Keratinocyte (primary cell): ENCODE results near the gene SNX24. TPM values are rescaled to one million over a fixed set of nuclear protein-coding genes. Genes with fewer than 3 reads are reported as not detected.

Experiments
- DNase-seq: peaks from one replicate; pipeline ENCODE4 v3.0.0-alpha.2; 2011; ENCODE audit warnings: low read depth, missing footprints, low spot score
- FAIRE-seq: peaks from 2 replicates; lab custom pipeline; 2011; peaks lifted over from hg19 to GRCh38; lab: Jason Lieb, UNC
- H2AFZ ChIP-seq: 2 replicates; pipeline ENCODE4 v1.6.0; 2012; ENCODE audit warnings: low read length, control low read depth, inconsistent platforms; ENCODE audit not compliant: control insufficient read depth
- H3K27ac ChIP-seq: 2 replicates; pipeline ENCODE4 v1.5.1; 2011; ENCODE audit warnings: low read length; ENCODE audit not compliant: control insufficient read depth, insufficient read depth
- H3K27me3 ChIP-seq: 3 replicates; pipeline ENCODE4 v1.6.0; 2011; ENCODE audit warnings: low read length; ENCODE audit not compliant: control insufficient read depth, insufficient read depth; ENCODE audit errors: extremely low read depth
- H3K36me3 ChIP-seq, 2 experiments: 2 replicates in 1 of 2; 3 replicates in 1 of 2; pipeline ENCODE4 v1.5.1; 2011; ENCODE audit warnings: low read length in 2 of 2, mild to moderate bottlenecking in 1 of 2; ENCODE audit not compliant: control insufficient read depth in 2 of 2, insufficient read depth in 2 of 2; ENCODE audit errors: extremely low read depth in 1 of 2
- H3K4me1 ChIP-seq: 3 replicates; pipeline ENCODE4 v1.5.1; 2011; ENCODE audit warnings: low read length; ENCODE audit not compliant: control insufficient read depth, insufficient read depth; ENCODE audit errors: extremely low read depth
- H3K4me2 ChIP-seq: 3 replicates; pipeline ENCODE4 v1.6.0; 2011; ENCODE audit warnings: low read depth, low read length; ENCODE audit not compliant: control insufficient read depth, insufficient read depth; ENCODE audit errors: extremely low read depth
- H3K4me3 ChIP-seq, 3 experiments: fragments of 200-600 bp in 1 of 3; sonication (generic) in 1 of 3; 2 replicates in 2 of 3; 3 replicates in 1 of 3; pipeline ENCODE4 v1.5.1; 2011 to 2016; ENCODE audit warnings: low read length in 3 of 3, mild to moderate bottlenecking in 3 of 3, control low read depth in 2 of 3, inconsistent platforms in 1 of 3, low read depth in 1 of 3, mixed read lengths in 1 of 3, mixed run types in 1 of 3, moderate library complexity in 1 of 3; ENCODE audit not compliant: control insufficient read depth in 2 of 3, insufficient read depth in 2 of 3; ENCODE audit errors: extremely low read depth in 1 of 3
- H3K79me2 ChIP-seq: 2 replicates; pipeline ENCODE4 v1.6.0; 2012; ENCODE audit warnings: low read length; ENCODE audit not compliant: control insufficient read depth, insufficient read depth
- H3K9ac ChIP-seq: 3 replicates; pipeline ENCODE4 v1.6.0; 2011; ENCODE audit warnings: low read length; ENCODE audit not compliant: control insufficient read depth, insufficient read depth; ENCODE audit errors: extremely low read depth
- H3K9me1 ChIP-seq: 3 replicates; pipeline ENCODE4 v1.6.0; 2011; ENCODE audit warnings: low read length; ENCODE audit not compliant: control insufficient read depth, insufficient read depth; ENCODE audit errors: extremely low read depth
- H3K9me3 ChIP-seq: 2 replicates; pipeline ENCODE4 v1.5.1; 2012; ENCODE audit warnings: low read depth, low read length; ENCODE audit not compliant: control insufficient read depth
- H4K20me1 ChIP-seq: 3 replicates; pipeline ENCODE4 v1.6.0; 2011; ENCODE audit warnings: low read length; ENCODE audit not compliant: control insufficient read depth, insufficient read depth; ENCODE audit errors: extremely low read depth
- EZH2 ChIP-seq: IDR thresholded peaks from one replicate; pipeline ENCODE4 v1.6.1; 2012; ENCODE audit warnings: inconsistent platforms, mild to moderate bottlenecking, low read length, moderate library complexity
- dilution Hi-C: fragments of 300-500 bp; cut with MboI; formaldehyde crosslinking; loops from one replicate; pipeline ENCODE4 v1.7.0; 2020; ENCODE audit warnings: low sequenced_read_pairs; ENCODE audit not compliant: extremely low pct_ligation_motif_present
- polyA plus RNA-seq, 5 experiments: library from polyadenylated mRNA; depleted of rRNA in 3 of 5; stranded (reverse) in 3 of 5; stranded (forward) in 1 of 5; unstranded in 1 of 5; fragments of >200 nt; gene quantifications; 1 replicate in 1 of 5; 2 replicates in 3 of 5; 3 replicates in 1 of 5; pipeline versions ENCODE4 v1.2.1 to v1.2.3, GENCODE V29; 2011 to 2012; ENCODE audit warnings: missing spikeins in 2 of 5, low read depth in 1 of 5, low replicate concordance in 1 of 5
- TF ChIP-seq, protein P1 (sequence below), 3 experiments: IDR thresholded peaks in 1 of 3; conservative IDR thresholded peaks in 1 of 3; optimal IDR thresholded peaks in 1 of 3; 2 replicates in 2 of 3; 3 replicates in 1 of 3; pipeline versions ENCODE3 to v1.5.1; 2011; ENCODE audit warnings: low read length in 3 of 3, mild to moderate bottlenecking in 3 of 3, moderate library complexity in 2 of 3, control low read depth in 1 of 3, inconsistent platforms in 1 of 3; ENCODE audit not compliant: insufficient read depth in 2 of 3; ENCODE audit errors: extremely low read depth in 1 of 3

The SNX24 gene
- polyA plus RNA-seq, 1 donor (not counting 4 experiments of a cell fraction or from before 2014, with no cell fraction given), result 15.0 TPM

DNA sequence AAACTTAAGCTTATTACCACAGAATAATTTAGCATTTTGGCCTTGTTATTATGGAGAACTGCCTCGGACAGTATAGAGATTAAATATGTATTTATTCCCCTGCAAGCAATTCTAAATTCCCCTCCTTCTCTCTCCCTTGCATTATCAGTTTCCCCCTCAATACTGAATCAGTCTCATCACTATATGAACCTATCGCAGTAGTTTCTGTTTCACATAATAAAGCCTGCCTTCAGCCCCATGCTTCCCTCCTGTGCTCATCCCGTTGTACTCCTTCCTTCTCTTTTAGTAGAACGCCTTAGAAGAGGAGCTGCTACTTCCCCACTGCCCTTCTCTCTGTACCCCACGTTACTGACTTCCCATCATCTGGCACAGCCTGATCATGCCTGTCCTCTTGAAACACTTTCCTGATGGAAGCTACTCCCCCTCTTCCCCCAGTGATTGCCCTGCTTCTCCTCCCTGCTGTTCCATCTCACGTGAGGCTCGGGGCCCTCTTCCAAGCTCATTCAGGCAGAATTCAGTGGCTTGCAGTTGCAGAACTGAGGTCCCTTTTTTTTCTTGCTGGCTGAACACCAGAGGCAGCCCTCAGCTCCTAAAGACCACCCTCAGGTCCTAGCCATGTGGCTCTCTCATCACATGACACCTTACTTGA is 97.8 kb downstream of the SNX24 start:
- Histone ChIP-seq H3K27me3 (no peaks in the 10 kb centered on the region), H4K20me1 (no peaks in the 10 kb centered on the region), H3K9me1 (no peaks in the 10 kb centered on the region), H3K4me1 (no peaks in the 10 kb centered on the region), H3K9ac (no peak overlapping the region), H2AFZ (no peak overlapping the region), H3K36me3 (peaks cover 0 to 11% of the 10 kb centered on the region in 2 experiments), H3K4me2 (no peak overlapping the region), H3K9me3 (no peaks in the 10 kb centered on the region), H3K4me3 (no peak overlapping the region), H3K27ac (no peak overlapping the region), H3K79me2 (no peaks in the 10 kb centered on the region)
- DNase-seq (no peak), FAIRE-seq (no peak)
- dilution Hi-C loops, result no loop called here
- TF ChIP-seq, protein P1, sequence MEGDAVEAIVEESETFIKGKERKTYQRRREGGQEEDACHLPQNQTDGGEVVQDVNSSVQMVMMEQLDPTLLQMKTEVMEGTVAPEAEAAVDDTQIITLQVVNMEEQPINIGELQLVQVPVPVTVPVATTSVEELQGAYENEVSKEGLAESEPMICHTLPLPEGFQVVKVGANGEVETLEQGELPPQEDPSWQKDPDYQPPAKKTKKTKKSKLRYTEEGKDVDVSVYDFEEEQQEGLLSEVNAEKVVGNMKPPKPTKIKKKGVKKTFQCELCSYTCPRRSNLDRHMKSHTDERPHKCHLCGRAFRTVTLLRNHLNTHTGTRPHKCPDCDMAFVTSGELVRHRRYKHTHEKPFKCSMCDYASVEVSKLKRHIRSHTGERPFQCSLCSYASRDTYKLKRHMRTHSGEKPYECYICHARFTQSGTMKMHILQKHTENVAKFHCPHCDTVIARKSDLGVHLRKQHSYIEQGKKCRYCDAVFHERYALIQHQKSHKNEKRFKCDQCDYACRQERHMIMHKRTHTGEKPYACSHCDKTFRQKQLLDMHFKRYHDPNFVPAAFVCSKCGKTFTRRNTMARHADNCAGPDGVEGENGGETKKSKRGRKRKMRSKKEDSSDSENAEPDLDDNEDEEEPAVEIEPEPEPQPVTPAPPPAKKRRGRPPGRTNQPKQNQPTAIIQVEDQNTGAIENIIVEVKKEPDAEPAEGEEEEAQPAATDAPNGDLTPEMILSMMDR (optimal IDR thresholded peaks at IDR 0.05 in 1 of 3, IDR thresholded peaks at IDR 0.05 in 1 of 3, conservative IDR thresholded peaks at IDR 0.05 in 1 of 3; ENCODE audit: extremely low read depth in 1 of 3, insufficient read depth in 2 of 3, low read length in 3 of 3), result no peak
- no peak for TF ChIP-seq EZH2

DNA sequence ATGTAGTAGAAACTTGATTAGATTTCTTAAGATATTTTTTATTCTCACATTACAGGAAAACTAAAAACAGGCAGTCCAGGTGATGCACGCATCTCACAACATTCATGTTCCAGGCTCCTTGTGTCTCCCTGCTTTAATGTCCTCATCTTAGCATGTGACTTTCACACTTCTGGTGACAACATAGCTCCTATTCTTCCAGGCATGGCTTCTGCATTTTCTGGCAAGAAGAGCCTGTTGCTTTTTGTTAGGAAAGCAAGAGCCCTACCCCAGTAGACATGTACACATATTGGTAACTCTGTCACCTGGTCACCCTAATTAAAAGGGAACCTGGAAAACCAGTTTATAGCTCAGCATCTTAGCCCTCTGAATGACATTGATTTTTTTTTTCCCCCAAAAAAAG is 98.6 kb downstream of the SNX24 start:
- no peaks in the 10 kb centered on the region for H3K9me1 ChIP-seq
- peaks cover 0 to 9% of the 10 kb centered on the region in 2 experiments for H3K36me3 ChIP-seq
- no peaks in the 10 kb centered on the region for H3K27me3 ChIP-seq
- DNase-seq (no peak), FAIRE-seq (no peak)
- no peaks in the 10 kb centered on the region for H3K79me2 ChIP-seq
- dilution Hi-C loops, result no loop called here
- H3K4me1 ChIP-seq, result no peaks in the 10 kb centered on the region
- no peak overlapping the region for H3K4me3 ChIP-seq
- H3K4me2 ChIP-seq, result no peak overlapping the region
- no peaks in the 10 kb centered on the region for H3K9me3 ChIP-seq
- no peak overlapping the region for H3K27ac ChIP-seq
- no peak overlapping the region for H2AFZ ChIP-seq
- no peak for TF ChIP-seq EZH2
- TF ChIP-seq, protein P1 (optimal IDR thresholded peaks at IDR 0.05 in 1 of 3, IDR thresholded peaks at IDR 0.05 in 1 of 3, conservative IDR thresholded peaks at IDR 0.05 in 1 of 3; ENCODE audit: extremely low read depth in 1 of 3, insufficient read depth in 2 of 3, low read length in 3 of 3), result no peak
- H3K9ac ChIP-seq, result no peak overlapping the region
- no peaks in the 10 kb centered on the region for H4K20me1 ChIP-seq
